SK-N-MC (cell line): ENCODE measurements around the gene SLC1A2.

Experiments used
- EZH2 ChIP-seq: fragments of 200-600 bp; sonication (generic); IDR thresholded peaks from one replicate; pipeline ENCODE4 v1.6.1; 2017; ENCODE audit warnings: antibody characterized with exemption
- FOXP2 ChIP-seq: optimal IDR thresholded peaks from 2 replicates; pipeline ENCODE3; 2011; ENCODE audit warnings: mild to moderate bottlenecking, moderate library complexity; ENCODE audit not compliant: insufficient read depth; ENCODE audit errors: extremely low read length, control extremely low read depth
- POLR2AphosphoS5 ChIP-seq: IDR thresholded peaks from 2 replicates; pipeline ENCODE4 v1.6.1; 2012; ENCODE audit warnings: mild to moderate bottlenecking, low read depth, low read length, borderline replicate concordance

- TF ChIP-seq POLR2AphosphoS5 (no peak), EZH2 (no peak), FOXP2 (no peak)
Measured at GRCh38 chr11:35432464-35432863, 13.1 kb upstream of the SLC1A2 start.
